Dedifferentiated amniotic fluid mesenchymal stem cell (primary cell): ENCODE results near the gene ANKRD7.

Source experiments
- DNase-seq: peaks from one replicate; pipeline ENCODE4 v3.0.0-alpha.2; 2016; ENCODE audit errors: extremely low spot score

The ANKRD7 gene

GRCh38 chr7:118224521-118224920 lies at the start of gene ANKRD7:
ANKRD7 (plus strand) TSS chr7:118224704; CDS start chr7:118224831, 127 bp downstream.
- no peak for DNase-seq

- DNase-seq: no peak
Measured at GRCh38 chr7:118175740-118176139, 48.8 kb upstream of the ANKRD7 start.

GRCh38 chr7:118179191-118179590 lies 45.3 kb upstream of the ANKRD7 start:
- no peak for DNase-seq

GRCh38 chr7:118182593-118183427 lies 41.7 kb upstream of the ANKRD7 start:
- no peak for DNase-seq

- no peak for DNase-seq
Measured at GRCh38 chr7:118183428-118183785, 41.1 kb upstream of the ANKRD7 start.

GRCh38 chr7:118183786-118184564 lies 40.5 kb upstream of the ANKRD7 start, which contains the start of gene LSM8:
LSM8 (plus strand) TSS chr7:118184164; CDS start chr7:118184224, 60 bp downstream.
- DNase-seq: peak; percentile 99

GRCh38 chr7:118184565-118184940 lies 40.0 kb upstream of the ANKRD7 start:
- no peak for DNase-seq

GRCh38 chr7:118185163-118185860 lies 39.2 kb upstream of the ANKRD7 start:
- DNase-seq: peak; percentile 56

GRCh38 chr7:118186501-118186900 lies 38.0 kb upstream of the ANKRD7 start:
- DNase-seq: no peak

- DNase-seq: no peak
Measured at GRCh38 chr7:118194571-118194970, 29.9 kb upstream of the ANKRD7 start.

GRCh38 chr7:118195837-118196474 lies 28.5 kb upstream of the ANKRD7 start:
- peak; percentile 50 for DNase-seq

GRCh38 chr7:118202061-118202460 lies 22.4 kb upstream of the ANKRD7 start:
- no peak for DNase-seq

- DNase-seq: peak; percentile 47
Measured at GRCh38 chr7:118214051-118214832, 10.3 kb upstream of the ANKRD7 start.

- DNase-seq: no peak
Measured at GRCh38 chr7:118214833-118215182, 9.7 kb upstream of the ANKRD7 start.

- DNase-seq: no peak
Measured at GRCh38 chr7:118217210-118217619, 7.3 kb upstream of the ANKRD7 start.

- DNase-seq: no peak
Measured at GRCh38 chr7:118218413-118219156, 5.9 kb upstream of the ANKRD7 start.

GRCh38 chr7:118219157-118219512 lies 5.4 kb upstream of the ANKRD7 start:
- no peak for DNase-seq

GRCh38 chr7:118220583-118220982 lies 3.9 kb upstream of the ANKRD7 start:
- DNase-seq: no peak

GRCh38 chr7:118222591-118222990 lies 1.9 kb upstream of the ANKRD7 start:
- no peak for DNase-seq

GRCh38 chr7:118232837-118233236 lies 8.3 kb downstream of the ANKRD7 start:
- DNase-seq: no peak
